K562 (cell line): ENCODE data around the gene CABP2. TPM values are rescaled to one million over a fixed set of nuclear protein-coding genes. Genes with fewer than 3 reads are reported as not detected.

Experiments used
- BCOR ChIP-seq: fragments of 450-650 bp; IDR thresholded peaks from 2 replicates; pipeline ENCODE4 v1.6.1; 2016
- CCAR2 ChIP-seq: fragments of 200-400 bp; formaldehyde crosslinking; IDR thresholded peaks from 2 replicates; pipeline ENCODE4 v1.6.1; 2017; ENCODE audit warnings: mild to moderate bottlenecking, low read depth, low read length
- CSDE1 ChIP-seq, 2 experiments: fragments of 450-650 bp; IDR thresholded peaks; 2 replicates each; pipeline ENCODE4 v1.6.1; 2016; ENCODE audit warnings: mild to moderate bottlenecking in 1 of 2
- DMBX1 ChIP-seq: fragments of 250-450 bp; sonication (Bioruptor Pico); IDR thresholded peaks from 2 replicates; pipeline ENCODE4 v1.8.0; 2022; ENCODE audit warnings: inconsistent platforms, mild to moderate bottlenecking, moderate library complexity, borderline replicate concordance
- KAT8 ChIP-seq: fragments of 450-650 bp; IDR thresholded peaks from 2 replicates; pipeline ENCODE4 v1.6.1; 2016; ENCODE audit warnings: low read depth, mild to moderate bottlenecking
- MAX ChIP-seq: sonication (generic); formaldehyde crosslinking; IDR thresholded peaks from 2 replicates; pipeline ENCODE4 v1.9.0; 2022; ENCODE audit warnings: mild to moderate bottlenecking, missing genetic modification reagents
- MECOM ChIP-seq: fragments of 250-450 bp; sonication (Bioruptor Pico); IDR thresholded peaks from 2 replicates; pipeline ENCODE4 v1.8.0; 2022; ENCODE audit warnings: inconsistent platforms
- MXI1 ChIP-seq: IDR thresholded peaks from 2 replicates; pipeline ENCODE4 v1.6.1; 2011; ENCODE audit warnings: low read depth, mild to moderate bottlenecking, improper control_type of control experiment, low read length
- SIX5 ChIP-seq, 2 experiments: IDR thresholded peaks; 2 replicates each; pipeline ENCODE4 v1.6.1; 2011; ENCODE audit warnings: low read length in 2 of 2, borderline replicate concordance in 1 of 2, low read depth in 1 of 2, mild to moderate bottlenecking in 1 of 2, moderate library complexity in 1 of 2; ENCODE audit not compliant: insufficient read depth in 1 of 2
- TOE1 ChIP-seq, 2 experiments: fragments of 450-650 bp in 1 of 2; sonication (generic) in 1 of 2; formaldehyde crosslinking in 1 of 2; IDR thresholded peaks; 2 replicates each; pipeline versions ENCODE4 v1.7.1 to v1.8.0; 2016 to 2022; ENCODE audit warnings: borderline replicate concordance in 2 of 2, mild to moderate bottlenecking in 2 of 2, antibody characterized with exemption in 1 of 2, inconsistent platforms in 1 of 2, low read depth in 1 of 2, missing genetic modification reagents in 1 of 2, moderate library complexity in 1 of 2
- ZNF436 ChIP-seq: fragments of 250-450, 450-650 bp; sonication (Bioruptor Pico); formaldehyde crosslinking; IDR thresholded peaks from 2 replicates; pipeline ENCODE4 v1.7.0; 2020; ENCODE audit warnings: mild to moderate bottlenecking
- ZNF511 ChIP-seq: sonication (generic); formaldehyde crosslinking; IDR thresholded peaks from 2 replicates; pipeline ENCODE4 v1.8.0; 2022; ENCODE audit warnings: mild to moderate bottlenecking, missing genetic modification reagents
- ZNF589 ChIP-seq: fragments of 200-800 bp; sonication (Bioruptor generic); IDR thresholded peaks from 2 replicates; pipeline ENCODE4 v1.6.1; 2016; ENCODE audit warnings: low read depth, missing genetic modification characterization, missing compliant biosample characterization
- polyA plus RNA-seq, 8 experiments: library from polyadenylated mRNA; depleted of rRNA in 4 of 8; stranded (reverse) in 5 of 8; unstranded in 3 of 8; fragments of >200 nt; fragmentation: Nextera tagmentation in 2 of 8; fragmentation: Illumina TruSeq in 1 of 8; extraction: Ambion mirVana in 2 of 8; extraction: Trizol in 1 of 8; gene quantifications; 2 replicates each; pipeline versions ENCODE4 v1.2.1 to v1.2.3, GENCODE V29; 2011 to 2014; ENCODE audit warnings: inconsistent platforms in 1 of 8, missing spikeins in 1 of 8
- total RNA-seq, 7 experiments: library from RNA; depleted of rRNA in 6 of 7; stranded (reverse); fragments of >200 nt in 6 of 7; fragmentation: Illumina TruSeq in 2 of 7; extraction: Trizol in 2 of 7; gene quantifications; 2 replicates each; pipeline versions ENCODE4 v1.2.1 to v1.2.3, GENCODE V29; 2011 to 2021; ENCODE audit warnings: low replicate concordance in 1 of 7

Gene CABP2
- total and polyA plus RNA-seq, 9 of the 15 experiments (the other 6 are each of a cell fraction or from before 2014, with no cell fraction given) = not detected

DNA sequence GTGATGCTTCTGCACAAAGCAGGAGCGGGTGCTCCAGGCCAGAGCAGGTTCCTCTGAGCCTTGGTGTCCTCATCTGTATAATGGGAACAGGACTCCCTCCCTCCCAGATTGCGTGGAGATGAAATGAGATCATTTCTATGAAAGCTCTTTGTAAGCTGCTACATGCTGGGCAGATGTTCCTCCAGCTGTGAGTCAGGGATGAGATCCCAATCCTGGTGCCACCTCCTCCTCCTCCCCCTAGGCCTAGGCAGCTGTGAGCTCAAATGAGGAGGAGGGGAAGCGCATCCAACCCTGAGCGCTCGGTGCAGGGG, 7.0 kb upstream of the CABP2 start (continued):
- no peak for TF ChIP-seq CCAR2
- TF ChIP-seq CSDE1 (IDR thresholded peaks at IDR 0.05) = no peak
- no peak for TF ChIP-seq MXI1
- TF ChIP-seq MECOM = no peak
- no peak for TF ChIP-seq KAT8
- peak; percentile 86 for TF ChIP-seq BCOR
- no peak for TF ChIP-seq DMBX1
- no peak for TF ChIP-seq ZNF436 (CRISPR knock-in tag)
- TF ChIP-seq MAX (CRISPR knock-in tag) = no peak
- TF ChIP-seq ZNF589 (CRISPR knock-in tag) = no peak
- TF ChIP-seq ZNF511 (CRISPR knock-in tag) = no peak
- no peak for TF ChIP-seq SIX5 (IDR thresholded peaks at IDR 0.05; ENCODE audit: borderline replicate concordance in 1 of 2, insufficient read depth in 1 of 2, low read depth in 1 of 2, low read length in 2 of 2)
- TF ChIP-seq TOE1 (IDR thresholded peaks at IDR 0.05; ENCODE audit: borderline replicate concordance) = no peak
- no peak for TF ChIP-seq TOE1 (CRISPR knock-in tag; IDR thresholded peaks at IDR 0.05; ENCODE audit: borderline replicate concordance, low read depth)
